GM12878 (cell line): ENCODE data around the gene SLF2. TPM values are rescaled to one million over a fixed set of nuclear protein-coding genes. Genes with fewer than 3 reads are reported as not detected.

ENCODE experiments used
- EZH2 ChIP-seq: IDR thresholded peaks from 2 replicates; pipeline ENCODE4 v1.6.1; 2012; ENCODE audit warnings: low read depth, mild to moderate bottlenecking, control low read depth, inconsistent platforms, low read length, borderline replicate concordance; ENCODE audit not compliant: control insufficient read depth
- HDAC6 ChIP-seq: fragments of 200-600 bp; sonication (generic); IDR thresholded peaks from one replicate; pipeline ENCODE4 v1.8.0; 2017; ENCODE audit warnings: antibody characterized with exemption; ENCODE audit not compliant: unreplicated experiment
- KLF5 ChIP-seq: fragments of 450-650 bp; IDR thresholded peaks from 2 replicates; pipeline ENCODE4 v1.6.1; 2014; ENCODE audit warnings: mild to moderate bottlenecking; ENCODE audit not compliant: partially characterized antibody
- RAD51 ChIP-seq: fragments of 450-650 bp; IDR thresholded peaks from 2 replicates; pipeline ENCODE4 v1.6.1; 2016; ENCODE audit warnings: moderate library complexity, mild to moderate bottlenecking, inconsistent platforms
- STAT1 ChIP-seq: fragments of 450-650 bp; conservative IDR thresholded peaks from 2 replicates; pipeline ENCODE4 v1.6.1; 2014; ENCODE audit warnings: antibody characterized with exemption, mild to moderate bottlenecking
- STAT3 ChIP-seq: IDR thresholded peaks from 2 replicates; pipeline ENCODE4 v1.6.1; 2011; ENCODE audit warnings: low read depth, low read length, improper control_type of control experiment
- ZNF24 ChIP-seq: fragments of 450-650 bp; IDR thresholded peaks from 2 replicates; pipeline ENCODE4 v1.6.1; 2017; ENCODE audit warnings: antibody characterized with exemption, mild to moderate bottlenecking
- polyA plus RNA-seq, 11 experiments: library from polyadenylated mRNA; depleted of rRNA in 4 of 11; unstranded in 6 of 11; stranded (reverse) in 5 of 11; fragments of >200 nt; fragmentation: Nextera tagmentation in 4 of 11; fragmentation: Illumina TruSeq in 1 of 11; extraction: Ambion mirVana in 4 of 11; extraction: Trizol in 1 of 11; gene quantifications; 1 replicate in 1 of 11; 2 replicates in 10 of 11; pipeline versions ENCODE4 v1.2.1 to v1.2.3, GENCODE V29; 2011 to 2016; ENCODE audit warnings: inconsistent platforms in 2 of 11, missing spikeins in 2 of 11, low read depth in 1 of 11
- total RNA-seq, 4 experiments: library from RNA; depleted of rRNA in 3 of 4; stranded (reverse); fragments of >200 nt in 3 of 4; fragmentation: Illumina TruSeq in 1 of 4; extraction: Trizol in 1 of 4; gene quantifications; 2 replicates each; pipeline versions ENCODE4 v1.2.1 to v1.2.3, GENCODE V29; 2013 to 2021
- TF ChIP-seq, protein P1 (sequence below): fragments of 450-650 bp; IDR thresholded peaks from 2 replicates; pipeline ENCODE4 v1.6.1; 2017; ENCODE audit warnings: antibody characterized with exemption, mild to moderate bottlenecking, moderate library complexity
- TF ChIP-seq, protein P2 (sequence below): IDR thresholded peaks from 2 replicates; pipeline ENCODE4 v1.6.1; 2011; ENCODE audit warnings: low read depth, low read length, improper control_type of control experiment, borderline replicate concordance
- TF ChIP-seq, protein P3 (sequence below): fragments of 450-650 bp; IDR thresholded peaks from 2 replicates; pipeline ENCODE4 v1.6.1; 2014; ENCODE audit warnings: mild to moderate bottlenecking

The SLF2 gene
- total and polyA plus RNA-seq, 10 of the 15 experiments (the other 5 are each of a cell fraction or from before 2014, with no cell fraction given), result 3.0 to 25.2 (median 17.9) TPM

DNA sequence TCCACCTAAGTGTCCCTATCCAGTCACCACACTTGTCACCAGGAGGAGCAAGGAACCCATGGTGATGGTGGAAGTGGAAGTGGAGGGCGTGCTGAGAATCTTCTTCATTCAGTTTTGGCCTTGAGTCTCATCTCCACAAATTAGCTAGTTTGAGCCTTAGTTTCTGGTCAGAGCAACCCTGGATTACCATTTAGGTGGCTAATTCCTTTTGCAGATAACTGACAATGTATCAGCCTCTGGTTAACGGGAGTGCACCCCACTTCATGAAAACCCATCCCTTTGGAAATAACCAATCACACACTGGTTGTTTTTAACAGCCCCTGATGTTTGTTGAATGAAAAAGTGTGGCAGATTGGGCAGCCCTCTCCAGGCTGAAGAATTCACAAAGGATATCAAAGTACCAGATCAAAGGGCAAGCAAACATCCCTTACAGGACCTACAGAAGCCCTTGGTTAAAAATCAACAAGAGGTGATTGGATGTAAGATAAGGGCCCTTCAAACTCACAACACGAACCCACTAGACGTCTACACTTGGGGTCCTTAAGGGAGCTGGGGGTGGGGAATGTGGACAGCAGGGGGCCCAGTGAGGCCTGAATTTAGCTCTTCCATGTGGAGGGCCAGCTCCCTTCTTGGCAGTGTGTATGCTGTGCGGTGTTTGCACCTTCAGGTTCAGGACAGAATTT is 37.1 kb upstream of the SLF2 start (continued):
- TF ChIP-seq, protein P1, sequence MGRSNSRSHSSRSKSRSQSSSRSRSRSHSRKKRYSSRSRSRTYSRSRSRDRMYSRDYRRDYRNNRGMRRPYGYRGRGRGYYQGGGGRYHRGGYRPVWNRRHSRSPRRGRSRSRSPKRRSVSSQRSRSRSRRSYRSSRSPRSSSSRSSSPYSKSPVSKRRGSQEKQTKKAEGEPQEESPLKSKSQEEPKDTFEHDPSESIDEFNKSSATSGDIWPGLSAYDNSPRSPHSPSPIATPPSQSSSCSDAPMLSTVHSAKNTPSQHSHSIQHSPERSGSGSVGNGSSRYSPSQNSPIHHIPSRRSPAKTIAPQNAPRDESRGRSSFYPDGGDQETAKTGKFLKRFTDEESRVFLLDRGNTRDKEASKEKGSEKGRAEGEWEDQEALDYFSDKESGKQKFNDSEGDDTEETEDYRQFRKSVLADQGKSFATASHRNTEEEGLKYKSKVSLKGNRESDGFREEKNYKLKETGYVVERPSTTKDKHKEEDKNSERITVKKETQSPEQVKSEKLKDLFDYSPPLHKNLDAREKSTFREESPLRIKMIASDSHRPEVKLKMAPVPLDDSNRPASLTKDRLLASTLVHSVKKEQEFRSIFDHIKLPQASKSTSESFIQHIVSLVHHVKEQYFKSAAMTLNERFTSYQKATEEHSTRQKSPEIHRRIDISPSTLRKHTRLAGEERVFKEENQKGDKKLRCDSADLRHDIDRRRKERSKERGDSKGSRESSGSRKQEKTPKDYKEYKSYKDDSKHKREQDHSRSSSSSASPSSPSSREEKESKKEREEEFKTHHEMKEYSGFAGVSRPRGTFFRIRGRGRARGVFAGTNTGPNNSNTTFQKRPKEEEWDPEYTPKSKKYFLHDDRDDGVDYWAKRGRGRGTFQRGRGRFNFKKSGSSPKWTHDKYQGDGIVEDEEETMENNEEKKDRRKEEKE, result no peak
- TF ChIP-seq HDAC6, result no peak
- no peak for TF ChIP-seq EZH2
- TF ChIP-seq KLF5, result no peak
- TF ChIP-seq, protein P2, sequence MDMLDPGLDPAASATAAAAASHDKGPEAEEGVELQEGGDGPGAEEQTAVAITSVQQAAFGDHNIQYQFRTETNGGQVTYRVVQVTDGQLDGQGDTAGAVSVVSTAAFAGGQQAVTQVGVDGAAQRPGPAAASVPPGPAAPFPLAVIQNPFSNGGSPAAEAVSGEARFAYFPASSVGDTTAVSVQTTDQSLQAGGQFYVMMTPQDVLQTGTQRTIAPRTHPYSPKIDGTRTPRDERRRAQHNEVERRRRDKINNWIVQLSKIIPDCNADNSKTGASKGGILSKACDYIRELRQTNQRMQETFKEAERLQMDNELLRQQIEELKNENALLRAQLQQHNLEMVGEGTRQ, result no peak
- TF ChIP-seq RAD51, result no peak
- TF ChIP-seq STAT3, result no peak
- TF ChIP-seq STAT1, result no peak
- TF ChIP-seq, protein P3, sequence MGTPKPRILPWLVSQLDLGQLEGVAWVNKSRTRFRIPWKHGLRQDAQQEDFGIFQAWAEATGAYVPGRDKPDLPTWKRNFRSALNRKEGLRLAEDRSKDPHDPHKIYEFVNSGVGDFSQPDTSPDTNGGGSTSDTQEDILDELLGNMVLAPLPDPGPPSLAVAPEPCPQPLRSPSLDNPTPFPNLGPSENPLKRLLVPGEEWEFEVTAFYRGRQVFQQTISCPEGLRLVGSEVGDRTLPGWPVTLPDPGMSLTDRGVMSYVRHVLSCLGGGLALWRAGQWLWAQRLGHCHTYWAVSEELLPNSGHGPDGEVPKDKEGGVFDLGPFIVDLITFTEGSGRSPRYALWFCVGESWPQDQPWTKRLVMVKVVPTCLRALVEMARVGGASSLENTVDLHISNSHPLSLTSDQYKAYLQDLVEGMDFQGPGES, result no peak
- TF ChIP-seq ZNF24, result no peak
- TF ChIP-seq, all 136 proteins: peak for 0
